ENCODE measurements around the gene LRFN4.

Gene LRFN4

DNA sequence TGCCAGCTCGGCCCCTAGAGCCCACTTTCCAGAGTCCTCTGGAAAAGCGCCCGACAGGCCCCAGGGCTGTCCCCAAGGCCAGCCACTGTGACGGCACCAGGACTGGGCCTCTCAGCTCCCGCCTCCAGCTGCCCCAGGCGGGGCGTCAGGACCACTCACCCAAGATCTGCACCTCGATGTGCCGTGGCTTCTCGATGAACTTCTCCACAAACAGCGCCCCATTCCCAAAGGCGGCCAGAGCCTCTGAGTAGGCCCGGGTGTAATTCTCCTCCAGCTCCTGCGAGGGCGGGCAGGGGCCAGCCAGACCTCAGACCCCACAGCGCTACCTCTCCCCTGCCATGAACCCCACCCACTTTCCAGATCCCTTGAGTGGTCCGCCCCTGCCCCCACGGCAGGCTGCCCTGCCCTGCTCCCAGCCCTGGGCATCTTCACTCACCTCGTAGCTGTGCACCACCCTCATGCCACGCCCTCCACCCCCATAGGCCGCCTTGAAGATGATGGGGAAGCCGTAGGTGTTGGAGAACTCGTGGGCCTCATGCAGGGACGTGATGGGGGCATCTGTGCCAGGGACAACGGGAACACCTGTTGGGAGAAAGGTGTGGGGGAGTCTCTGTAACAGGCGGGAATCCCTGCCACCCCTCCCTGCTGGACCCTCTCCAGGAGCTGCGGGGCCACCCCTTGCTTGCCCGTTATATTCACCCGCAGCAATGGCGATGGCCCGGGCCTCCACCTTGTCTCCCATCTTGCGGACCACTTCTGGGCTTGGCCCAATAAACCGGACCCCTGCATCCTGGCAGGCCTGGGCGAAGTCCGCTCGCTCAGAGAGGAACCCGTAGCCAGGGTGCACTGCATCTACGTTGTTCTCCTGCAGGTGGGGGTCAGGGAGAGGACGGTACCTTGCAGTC, 14.0 kb downstream of the LRFN4 start:
- no peak for DNase-seq (ENCODE audit: low spot score)

DNA sequence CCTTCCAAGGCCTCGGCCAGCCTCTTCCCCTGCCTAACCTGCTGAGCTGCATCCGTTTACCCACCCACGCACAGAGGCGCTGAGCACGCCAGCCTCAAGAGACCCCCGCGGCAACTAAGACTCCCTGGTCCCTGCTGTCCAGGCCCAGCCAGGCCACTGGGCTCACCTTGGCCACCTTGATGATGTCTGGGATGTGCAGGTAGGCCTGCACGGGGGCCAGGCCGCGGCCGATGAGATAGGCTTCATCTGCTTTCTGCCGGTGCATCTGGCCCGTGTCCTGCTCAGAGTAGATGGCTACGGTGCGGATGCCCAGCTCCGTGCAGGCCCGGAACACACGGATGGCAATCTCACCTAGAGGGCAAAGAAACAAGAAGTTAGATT, 14.6 kb downstream of the LRFN4 start:
- no peak for DNase-seq (ENCODE audit: low spot score)

DNA sequence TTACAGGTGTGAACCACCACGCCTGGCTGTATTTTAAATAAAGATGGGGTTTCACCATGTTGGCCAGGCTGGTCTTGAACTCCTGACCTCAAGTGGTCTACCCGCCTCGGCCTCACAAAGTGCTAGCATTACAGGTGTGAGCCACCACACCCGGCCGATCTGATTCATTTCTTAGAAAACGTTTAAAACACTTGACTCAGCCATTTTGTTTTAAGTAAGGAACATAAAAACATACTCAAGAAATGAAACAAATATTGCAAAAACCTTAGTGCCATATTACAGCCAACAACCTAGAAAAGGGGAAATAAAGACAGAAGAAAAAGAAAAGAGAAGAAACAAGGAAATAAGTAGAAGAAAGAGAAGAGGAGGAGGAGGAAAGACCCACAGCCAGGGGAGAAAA, 17.4 kb downstream of the LRFN4 start:
- no peak for DNase-seq (ENCODE audit: low spot score)

DNA sequence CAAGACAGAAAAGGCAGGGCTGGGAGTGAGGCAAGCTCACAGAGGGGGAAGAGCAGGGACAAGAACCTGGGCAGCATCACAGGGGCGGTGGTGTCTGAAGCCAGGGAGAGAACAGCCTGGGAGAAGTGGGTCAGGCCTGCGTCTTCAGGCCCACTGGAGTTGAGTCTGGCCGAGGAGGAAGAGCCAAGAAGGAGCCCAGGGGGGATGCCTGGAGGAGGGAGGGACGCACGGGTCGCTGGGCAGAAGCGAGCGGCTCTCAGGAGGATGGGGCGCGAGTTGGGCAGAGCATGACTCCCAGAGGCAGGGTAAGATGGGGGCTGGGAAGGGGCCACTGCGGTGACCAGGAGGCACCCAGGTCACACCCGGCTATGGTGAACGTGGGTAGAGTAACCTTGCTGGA, 18.5 kb downstream of the LRFN4 start:
- DNase-seq (ENCODE audit: low spot score) = no peak

DNA sequence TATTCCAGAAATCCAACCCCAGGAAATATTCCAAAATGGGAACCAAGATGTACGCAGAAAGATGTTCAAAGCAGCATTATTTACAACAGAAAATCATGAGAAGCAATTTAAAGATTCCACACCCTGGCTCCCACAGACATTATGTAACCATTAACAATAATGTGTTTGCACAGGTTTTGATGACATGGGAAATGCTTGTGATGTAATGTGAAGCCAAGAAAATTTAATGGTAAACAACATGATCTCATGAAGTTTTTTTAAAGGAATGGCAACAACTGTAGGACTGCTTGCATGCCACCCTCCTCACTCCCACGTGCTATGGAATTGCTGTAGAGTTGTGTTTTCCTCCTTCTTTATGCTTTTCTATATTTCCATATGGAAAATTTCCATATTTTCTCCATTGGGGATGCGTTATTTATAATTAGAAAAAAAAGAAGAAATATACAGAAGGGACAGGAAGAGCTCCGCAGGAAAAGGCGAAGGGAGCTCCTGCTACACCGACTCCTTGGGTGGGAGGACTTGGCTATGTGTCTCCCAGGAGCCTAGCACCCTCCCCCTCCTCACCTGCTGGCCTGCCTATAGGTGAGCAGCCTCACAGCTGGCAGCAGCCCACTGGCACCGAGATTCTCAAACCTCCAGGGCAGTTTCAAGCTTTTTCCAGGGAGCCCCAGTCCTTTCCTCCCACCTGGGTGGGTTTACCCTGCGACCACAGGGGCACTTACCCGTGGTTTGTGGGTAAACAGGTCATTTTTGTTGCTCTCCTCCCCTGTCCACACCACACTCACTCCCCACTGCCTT, 20.9 kb downstream of the LRFN4 start:
- no peak for DNase-seq (ENCODE audit: low spot score)

DNA sequence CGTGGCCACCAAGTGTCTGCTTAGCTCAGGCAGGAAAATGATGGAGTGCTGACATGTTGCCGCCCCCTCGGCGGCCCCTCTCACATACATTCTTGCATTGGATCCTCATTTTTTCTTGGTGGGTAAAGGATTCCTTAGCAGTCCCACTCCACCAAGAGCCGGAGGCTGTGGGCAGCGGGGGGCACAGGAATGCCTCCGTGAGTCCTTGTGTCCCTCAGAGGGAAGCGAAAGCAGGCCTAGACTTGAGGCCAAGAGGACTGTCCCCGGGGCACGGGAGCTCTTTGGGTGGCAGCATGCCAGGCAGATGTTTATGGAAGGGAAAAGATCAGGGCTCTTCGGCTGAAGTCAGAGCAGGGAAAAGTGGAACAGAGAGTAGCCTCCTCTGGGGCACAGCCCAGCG, 21.6 kb downstream of the LRFN4 start:
- no peak for DNase-seq (ENCODE audit: low spot score)

DNA sequence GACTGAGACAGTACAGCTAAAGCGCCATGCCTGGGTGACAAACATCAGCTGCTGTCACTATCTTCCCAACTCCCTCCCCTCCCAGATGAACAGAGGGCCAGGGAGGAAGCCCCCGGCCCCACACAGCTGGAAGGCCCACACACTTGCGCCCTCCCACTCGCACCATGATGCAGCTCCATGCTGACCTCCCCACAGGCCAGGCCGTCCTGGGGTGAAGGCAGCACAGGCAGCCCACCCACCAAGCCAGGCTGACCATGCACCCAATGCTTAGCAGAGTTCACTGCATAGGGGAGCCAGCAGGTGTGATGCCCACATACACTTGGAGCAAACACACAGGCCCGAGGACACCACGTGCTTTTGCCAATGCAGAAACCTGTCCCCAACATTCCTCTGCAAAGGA, 22.1 kb downstream of the LRFN4 start:
- no peak for DNase-seq (ENCODE audit: low spot score)

DNA sequence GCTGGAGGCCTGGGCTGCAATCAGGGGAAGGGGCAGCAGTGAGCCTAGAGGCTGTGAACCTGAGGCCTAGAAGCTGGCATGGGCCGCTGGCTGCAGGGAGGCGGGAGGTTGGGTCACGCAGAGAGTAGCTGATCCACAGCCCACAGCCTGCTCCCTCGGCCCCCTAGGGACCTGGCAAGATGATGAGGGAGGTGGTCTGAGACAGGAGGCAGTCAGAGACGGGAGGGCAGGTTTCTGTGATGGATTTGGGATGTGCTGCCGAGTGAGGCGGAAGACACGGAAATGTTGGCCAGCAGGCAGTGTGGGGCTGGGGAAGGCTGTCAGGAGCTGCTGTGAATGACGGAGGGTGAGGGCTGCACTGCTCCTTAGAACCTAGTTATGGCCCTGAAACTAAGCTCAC, 22.7 kb downstream of the LRFN4 start:
- no peak for DNase-seq (ENCODE audit: low spot score)

DNA sequence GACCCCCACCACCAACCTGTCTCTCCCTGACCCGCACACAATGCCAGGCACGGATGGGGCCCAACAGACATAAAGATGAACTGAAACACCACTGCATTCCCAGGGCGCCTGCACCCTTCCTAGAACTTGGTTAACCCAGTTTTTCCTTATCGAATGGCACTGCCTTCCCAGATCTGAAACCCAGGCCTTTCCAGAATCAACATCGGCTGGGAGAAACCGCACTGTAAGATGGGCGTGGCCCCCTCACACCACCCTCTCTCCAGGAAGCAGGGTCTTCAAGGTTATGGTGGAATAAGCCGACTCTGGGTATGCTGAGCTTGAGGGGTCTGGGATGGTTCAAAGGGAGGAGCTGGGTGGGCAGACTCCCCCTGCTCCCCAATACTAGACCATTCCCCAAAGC, 23.1 kb downstream of the LRFN4 start:
- DNase-seq (ENCODE audit: low spot score) = no peak

DNA sequence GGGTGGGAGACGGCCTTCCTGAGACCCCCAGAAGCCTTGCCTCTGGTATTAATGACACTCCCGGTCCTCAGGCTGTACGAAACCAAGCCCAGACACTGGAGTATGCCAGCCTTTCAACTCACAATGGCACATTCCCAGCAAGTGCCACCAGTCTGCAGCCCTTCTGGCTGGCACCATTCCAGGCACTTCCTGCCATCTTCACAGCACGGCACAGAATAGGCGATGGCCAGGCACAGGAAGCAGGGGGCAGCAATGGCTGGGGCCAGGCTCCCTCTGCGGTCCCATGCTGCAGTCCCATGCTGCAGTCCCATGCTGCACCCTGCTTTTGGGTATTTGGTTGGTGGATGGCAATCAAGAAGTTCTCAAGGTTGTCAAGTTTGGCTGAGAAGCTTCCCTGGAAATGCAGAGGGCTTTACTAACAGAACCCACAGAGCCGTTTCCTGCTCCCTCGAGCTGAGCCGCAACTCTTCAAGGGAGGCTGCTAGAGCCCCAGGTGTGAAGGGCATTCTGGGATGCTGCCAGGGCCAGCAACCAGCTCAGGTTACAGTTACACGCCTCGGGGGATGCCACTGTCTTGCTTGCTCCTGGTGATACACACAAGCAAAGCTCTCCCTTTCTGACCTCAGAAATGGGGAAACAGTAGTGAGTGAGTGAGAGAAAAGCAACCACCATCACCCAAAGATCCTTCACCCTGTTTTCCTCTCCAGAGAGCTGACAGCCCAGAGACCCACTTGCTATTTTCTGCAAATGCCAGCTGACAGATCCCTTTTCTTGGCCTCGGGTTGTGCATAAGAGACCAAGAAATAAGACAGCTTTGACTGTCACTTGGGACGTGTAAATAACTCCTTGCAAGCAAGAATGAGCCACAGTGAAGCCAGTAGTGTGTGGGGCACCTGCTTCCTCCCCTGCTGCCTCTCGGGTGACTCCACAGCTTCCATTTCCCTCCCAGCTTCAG, 23.9 kb downstream of the LRFN4 start:
- DNase-seq (ENCODE audit: low spot score) = no peak

DNA sequence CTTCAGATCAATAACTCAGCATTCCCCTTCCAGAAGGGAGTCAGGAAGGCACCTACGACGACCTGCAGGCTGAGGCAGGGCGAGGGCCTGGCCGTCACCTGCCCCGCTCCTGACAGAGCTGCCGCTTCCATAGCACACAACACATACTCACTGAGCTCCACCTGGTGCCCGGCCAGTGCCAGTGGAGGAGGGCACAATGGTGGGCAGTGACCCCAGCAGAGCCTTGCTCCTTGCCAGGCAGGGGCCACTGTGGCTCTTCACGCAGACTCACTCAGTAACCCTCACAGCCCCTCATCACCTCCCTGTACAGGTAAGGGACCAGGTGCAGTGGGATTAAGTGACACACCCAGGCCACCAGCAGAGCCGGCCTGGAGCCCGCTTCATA, 24.6 kb downstream of the LRFN4 start:
- DNase-seq (ENCODE audit: low spot score) = no peak

DNA sequence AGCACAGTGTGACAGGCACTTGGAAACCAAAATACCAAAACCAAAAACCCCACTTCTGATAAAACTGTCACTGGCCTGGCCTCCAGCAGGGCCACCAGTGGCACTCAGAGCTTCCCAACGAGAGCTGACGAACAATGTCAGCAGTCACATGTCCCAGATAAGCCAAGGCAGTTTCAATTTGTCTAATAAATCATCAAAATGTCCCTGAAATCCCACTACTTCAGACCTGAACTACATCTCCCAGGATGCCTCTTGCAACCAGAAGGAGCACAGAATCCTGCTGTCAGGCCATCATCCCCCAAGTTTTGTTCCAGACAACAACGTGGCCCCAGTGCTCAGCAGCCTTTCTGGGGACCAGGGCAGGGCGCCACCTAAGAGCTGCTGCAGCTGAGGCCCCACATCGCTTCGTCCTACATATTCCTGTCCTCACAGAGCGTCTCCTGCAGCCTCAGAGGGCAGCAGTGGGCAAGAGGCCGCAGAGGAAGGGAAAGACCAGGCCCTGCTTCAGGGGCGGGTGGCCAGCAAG, 25.1 kb downstream of the LRFN4 start:
- DNase-seq (ENCODE audit: low spot score) = no peak

DNA sequence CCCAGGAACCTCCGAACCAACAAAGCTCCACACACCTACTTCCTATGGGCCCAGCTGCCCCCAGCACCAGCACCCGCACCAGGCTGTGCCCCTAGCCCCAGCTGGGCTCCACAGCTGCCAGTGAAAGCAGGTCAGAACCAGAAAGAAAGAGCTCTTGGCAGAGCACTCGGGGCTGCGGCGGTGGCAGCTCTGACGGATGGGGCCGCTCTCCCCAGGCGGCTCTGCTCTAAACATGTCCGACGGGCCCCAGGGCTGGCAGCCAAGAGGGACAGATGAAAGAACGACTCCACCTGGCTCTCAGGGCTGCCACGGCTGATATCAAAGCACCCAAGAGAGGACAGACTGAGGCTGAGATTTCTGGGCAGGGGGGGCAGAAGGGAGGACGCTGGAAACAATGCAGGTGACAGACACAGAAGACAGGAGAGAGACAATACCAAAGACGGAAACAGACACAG, 25.7 kb downstream of the LRFN4 start:
- DNase-seq (ENCODE audit: low spot score) = no peak

DNA sequence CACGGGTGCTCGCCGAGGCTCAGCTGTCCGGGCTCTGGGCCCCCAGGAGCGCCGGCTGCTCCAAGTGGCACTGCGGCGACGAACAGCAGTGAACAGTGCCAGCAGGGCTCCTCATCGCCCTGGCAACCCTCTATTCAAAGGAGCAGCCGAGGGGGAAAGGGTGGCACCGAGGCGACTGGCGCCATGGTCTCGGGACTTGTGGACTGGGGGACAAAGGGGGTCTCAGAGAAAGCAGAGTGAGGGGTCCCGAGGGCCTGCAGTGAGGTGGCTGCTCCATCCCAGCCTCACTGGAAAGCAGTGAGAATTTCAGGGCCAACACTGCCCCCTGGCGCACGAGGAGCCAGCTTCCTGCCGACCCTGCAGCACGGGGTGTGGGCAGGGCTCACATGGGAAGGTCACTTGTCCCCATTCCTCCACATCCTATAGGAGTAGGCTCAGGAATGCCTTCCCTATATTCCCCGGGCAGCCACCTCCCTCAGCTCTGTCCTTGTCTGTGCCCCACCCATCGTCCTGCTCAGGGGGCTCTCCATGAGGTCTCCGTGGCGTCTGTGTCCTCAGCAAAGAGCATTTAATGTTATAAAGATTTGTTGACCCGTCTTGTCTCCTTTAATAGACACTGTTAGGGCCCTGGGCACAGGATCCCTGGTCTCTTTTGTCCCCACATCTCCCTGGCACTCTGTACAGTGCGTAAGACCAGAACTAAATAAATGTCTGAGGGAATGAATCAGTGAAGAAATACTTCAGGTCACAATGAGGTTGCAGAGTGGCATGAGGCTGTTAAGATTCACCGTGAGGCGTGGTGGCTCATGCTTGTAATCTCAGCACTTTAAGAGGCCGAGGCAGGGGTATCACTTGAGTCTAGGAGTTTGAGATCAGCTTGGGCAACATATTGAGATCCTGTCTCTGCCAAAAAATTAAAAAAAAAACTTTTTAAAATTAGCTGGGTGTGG, 26.4 kb downstream of the LRFN4 start:
- DNase-seq (ENCODE audit: low spot score) = peak; percentile 86

DNA sequence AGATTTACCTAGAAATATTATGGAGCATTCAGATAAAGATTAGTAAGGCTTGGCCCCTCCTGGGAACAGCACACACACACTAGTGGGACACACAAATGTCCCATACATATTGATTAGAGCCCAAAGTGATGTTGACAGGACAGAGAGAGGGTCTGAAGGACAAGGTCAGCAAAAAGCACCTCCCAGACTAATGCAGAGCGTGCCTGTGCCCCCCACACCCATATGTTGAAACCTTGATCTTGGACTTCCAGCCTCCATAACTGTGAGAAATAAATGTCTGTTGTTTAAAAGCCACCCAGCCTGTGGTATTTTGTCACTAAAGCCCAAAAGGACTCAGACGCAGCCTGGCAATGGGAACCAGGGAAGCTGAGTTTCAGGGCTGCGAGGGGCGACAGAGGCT, 27.6 kb downstream of the LRFN4 start:
- no peak for DNase-seq (ENCODE audit: low spot score)

DNA sequence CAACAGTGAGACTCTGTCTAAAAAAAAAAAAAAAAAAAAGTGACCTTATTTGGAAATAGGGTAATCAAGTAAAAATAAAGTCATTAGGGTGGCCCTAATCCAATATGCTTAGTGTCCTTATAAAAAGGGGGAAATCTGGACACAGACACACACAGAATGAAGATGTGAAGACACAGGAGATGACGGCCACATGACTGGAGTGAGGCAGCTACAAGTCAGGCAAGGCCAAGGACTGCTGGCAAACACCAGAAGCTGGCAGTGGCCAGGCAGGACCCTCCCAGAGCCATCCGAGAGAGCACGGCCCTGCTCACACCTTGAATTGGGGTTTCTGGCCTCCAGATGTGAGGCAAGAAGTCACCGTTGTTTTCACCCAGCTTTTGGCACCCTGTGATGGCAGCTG, 28.6 kb downstream of the LRFN4 start:
- no peak for DNase-seq (ENCODE audit: low spot score)

DNA sequence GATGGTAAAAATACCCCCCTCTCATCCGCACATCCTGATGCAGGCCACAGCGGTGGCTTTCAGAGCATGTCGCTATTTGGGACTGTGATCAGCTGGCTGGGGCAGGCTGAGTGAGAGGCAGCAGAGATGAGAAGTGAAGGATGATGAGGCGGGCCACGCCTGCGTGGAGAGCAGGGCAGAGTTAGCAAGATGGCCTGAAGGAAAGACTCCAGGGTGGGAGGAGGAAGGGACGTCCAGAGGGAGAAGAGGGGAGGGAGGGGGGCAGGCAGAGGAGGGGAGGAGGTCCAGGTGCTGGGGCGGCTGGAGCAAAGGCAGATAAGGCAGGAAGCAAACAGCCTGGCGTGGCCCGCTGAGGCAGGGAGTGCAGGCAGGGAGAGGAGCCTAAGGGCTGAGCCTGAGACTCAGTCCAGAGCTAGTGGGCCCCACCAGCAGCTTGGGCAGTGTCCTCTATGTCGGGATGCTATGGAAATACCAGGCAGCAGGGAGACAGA, 29.1 kb downstream of the LRFN4 start:
- no peak for DNase-seq (ENCODE audit: low spot score)

DNA sequence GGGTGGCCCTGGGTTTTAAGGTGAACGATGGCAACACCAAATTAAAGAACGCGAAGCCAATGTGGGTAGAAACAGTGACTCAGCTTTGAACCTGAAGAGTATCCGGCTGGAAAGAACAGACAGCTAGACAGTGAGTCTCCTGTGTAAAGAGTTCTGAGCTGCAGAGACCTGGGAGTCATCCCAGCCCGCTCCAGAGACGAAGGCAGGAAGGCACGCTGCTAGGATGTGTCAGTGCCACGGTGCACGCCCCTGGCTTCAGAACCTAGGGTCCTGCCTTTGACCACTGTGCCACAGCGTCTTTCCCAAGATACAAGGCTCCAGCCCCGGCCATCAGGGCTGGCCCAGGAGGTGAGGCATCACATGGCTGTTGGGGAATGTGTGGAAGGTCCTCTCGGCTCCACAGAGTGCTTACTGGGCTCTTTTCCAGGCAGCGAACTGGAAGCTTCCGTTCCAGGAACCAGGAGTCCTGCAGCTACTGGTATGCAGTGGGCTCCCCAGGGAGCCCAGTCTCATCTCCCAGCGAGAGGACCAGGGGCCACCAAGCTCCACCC, 29.9 kb downstream of the LRFN4 start:
- peak; percentile 53 for DNase-seq (ENCODE audit: low spot score)

DNA sequence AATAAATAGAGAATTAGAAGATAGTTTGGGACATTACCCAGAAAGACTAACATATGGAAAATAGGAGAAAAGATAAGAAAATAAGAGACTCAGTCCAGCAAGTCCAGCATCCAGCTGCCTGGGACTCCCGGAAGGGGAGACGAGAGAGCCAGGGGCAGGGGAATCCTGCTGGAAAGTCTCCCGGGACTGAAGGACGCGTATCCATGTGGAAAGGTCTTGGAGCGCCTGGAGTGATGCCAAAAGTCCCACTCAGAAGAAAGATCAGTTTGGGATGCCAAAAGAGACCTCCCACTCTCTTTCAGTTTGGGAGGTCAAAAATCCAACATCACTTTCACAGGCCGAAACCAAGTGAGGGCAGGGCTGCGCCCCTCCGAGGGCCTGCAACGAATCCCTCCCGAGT, 30.7 kb downstream of the LRFN4 start:
- DNase-seq (ENCODE audit: low spot score) = no peak

DNA sequence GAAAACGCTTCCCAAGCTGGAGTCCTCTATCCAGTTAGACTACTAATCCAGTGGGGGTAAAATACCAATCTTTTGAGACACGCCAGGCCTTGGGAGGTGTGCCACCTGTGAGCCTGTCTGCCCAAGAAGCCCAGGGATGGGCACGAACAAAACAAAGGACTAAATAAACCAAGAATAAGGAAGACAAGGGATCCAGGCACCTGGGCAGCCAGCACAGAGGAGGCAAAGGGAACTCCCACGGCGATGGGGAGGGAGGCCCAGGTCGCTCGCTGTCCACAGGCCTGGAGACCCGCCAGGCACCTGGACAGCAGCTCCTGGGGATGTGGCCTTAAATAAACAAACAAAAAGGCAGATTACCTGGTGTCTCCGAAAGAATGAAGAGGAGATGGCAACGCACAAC, 31.4 kb downstream of the LRFN4 start:
- no peak for DNase-seq (ENCODE audit: low spot score)

Measured in iPS-NIHi11 (cell line).